ENCODE data around the gene KCNAB1.
A peak's percentile ranks its signal among the peaks of the same experiment; 100 is the strongest.

Gene KCNAB1

GRCh38 chr3:156140001-156140595, 19.7 kb downstream of the KCNAB1 start:
- DNase-seq: no peak

GRCh38 chr3:156142702-156143101, 22.3 kb downstream of the KCNAB1 start:
- DNase-seq: no peak

DNA sequence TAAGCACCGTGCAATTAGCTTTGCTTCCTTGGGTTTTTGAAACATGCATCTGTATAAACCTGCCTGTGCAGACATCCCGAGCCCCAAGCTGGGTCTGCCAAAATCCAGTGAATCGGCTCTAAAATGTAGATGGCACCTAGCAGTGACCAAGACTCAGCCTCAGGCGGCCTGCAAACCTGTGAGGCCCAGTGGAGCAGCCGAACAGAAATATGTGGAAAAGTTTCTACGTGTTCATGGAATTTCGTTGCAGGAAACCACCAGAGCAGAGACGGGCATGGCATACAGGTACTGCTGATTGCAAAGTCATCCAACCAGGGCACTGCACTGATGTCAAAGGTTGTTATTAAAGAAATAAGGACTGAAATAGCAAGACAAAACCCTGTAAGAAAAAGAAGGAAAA, 22.8 kb downstream of the KCNAB1 start:
- DNase-seq: no peak

- DNase-seq: no peak
Observed at GRCh38 chr3:156144060-156144459, 23.7 kb downstream of the KCNAB1 start.

- no peak for DNase-seq
Observed at GRCh38 chr3:156145866-156146265, 25.5 kb downstream of the KCNAB1 start.

- no peak for DNase-seq
Observed at GRCh38 chr3:156148345-156148945, 28.1 kb downstream of the KCNAB1 start.

GRCh38 chr3:156148946-156149381, 28.6 kb downstream of the KCNAB1 start:
- no peak for DNase-seq

DNA sequence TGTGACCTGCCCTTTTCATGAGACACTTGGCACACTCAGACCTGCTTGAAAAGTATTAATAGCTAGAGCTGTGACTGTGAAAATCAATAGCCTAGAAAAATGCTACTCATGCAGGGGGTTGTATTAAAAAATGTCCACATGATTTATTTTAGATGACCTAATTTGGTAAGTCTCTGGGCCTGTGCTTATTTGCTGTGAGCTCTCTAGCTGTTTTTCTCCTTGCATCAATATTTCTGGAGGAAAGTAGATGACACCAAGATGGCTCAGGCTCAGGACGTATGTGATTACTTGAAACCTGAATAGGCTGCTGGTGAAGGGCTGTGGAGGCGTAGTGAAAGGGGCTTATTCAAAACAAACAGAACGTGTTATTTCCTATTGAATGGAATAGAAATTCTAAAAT, 29.5 kb downstream of the KCNAB1 start:
- no peak for DNase-seq

GRCh38 chr3:156150434-156151066, 30.2 kb downstream of the KCNAB1 start:
- peak; percentile 14 for DNase-seq

GRCh38 chr3:156151824-156152428, 31.5 kb downstream of the KCNAB1 start:
- DNase-seq: no peak

GRCh38 chr3:156158656-156159295, 38.4 kb downstream of the KCNAB1 start:
- no peak for DNase-seq

GRCh38 chr3:156160647-156161046, 40.3 kb downstream of the KCNAB1 start:
- DNase-seq: no peak

- no peak for DNase-seq
Observed at GRCh38 chr3:156161172-156161571, 40.8 kb downstream of the KCNAB1 start.

GRCh38 chr3:156163848-156164247, 43.5 kb downstream of the KCNAB1 start:
- DNase-seq: no peak

DNA sequence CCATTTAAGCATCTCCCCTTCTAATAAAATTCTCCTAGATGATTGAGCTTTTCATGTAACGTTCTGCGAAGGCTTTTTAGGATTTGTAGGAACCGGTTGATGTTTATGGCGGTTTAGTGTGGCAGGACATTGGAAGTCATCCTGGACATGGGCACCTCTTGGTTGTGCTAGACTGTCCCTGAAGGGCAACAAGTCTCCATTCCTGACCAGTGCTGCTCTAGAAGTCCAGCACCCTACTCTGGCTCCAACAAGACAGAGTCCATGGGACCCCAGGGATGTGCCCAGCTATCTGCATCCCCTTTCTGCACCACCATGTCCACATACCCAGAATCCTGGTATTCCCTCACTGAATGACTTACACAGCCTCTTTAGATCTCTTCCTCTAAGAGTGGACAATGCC, 46.4 kb downstream of the KCNAB1 start:
- no peak for DNase-seq

GRCh38 chr3:156170571-156170970, 50.2 kb downstream of the KCNAB1 start:
- DNase-seq: no peak

DNA sequence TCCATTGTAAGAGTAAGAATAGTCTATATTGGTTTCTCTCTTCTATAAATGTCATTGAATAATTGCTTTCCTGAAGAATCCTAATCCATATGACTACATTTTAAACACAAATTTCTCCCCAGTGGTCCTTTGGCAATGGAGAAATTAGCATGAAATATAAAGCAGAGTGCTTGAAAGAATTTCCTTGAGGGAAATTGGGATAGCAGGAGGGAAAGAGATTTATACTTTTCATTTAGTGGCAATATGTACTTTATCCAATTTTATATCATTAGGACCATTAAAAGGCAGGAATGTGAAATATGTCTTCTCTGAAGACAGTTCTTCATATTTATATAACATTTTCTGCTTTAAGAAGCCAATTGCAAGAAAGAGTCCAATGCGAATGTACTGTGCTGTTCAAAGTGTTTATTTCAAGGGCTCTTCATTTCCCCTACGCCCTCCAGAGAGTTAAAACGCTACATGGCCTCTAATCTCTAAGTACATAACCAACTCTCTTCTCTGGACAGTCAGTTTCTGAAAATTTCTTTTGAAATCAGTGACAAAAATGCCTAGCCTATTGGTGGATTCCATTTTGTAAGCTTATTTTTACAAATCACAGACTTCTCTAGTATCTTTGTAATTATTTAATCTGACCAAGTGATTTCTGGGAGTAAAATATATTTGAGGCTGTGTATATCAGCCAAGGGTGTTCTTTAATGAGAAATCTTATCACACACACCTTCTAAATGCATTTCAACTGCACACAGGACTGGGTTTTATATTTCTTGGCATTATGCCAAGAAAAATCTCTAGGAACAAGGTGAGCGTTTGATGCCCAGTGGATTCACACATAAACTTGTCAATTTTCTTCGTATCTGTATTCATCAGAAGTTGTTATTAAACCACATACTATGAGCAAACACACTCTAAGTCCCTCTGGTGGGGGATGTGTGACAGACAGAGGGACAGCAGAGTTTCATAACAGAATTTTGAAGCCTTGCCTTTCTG, 51.2 kb downstream of the KCNAB1 start:
- no peak for DNase-seq

DNA sequence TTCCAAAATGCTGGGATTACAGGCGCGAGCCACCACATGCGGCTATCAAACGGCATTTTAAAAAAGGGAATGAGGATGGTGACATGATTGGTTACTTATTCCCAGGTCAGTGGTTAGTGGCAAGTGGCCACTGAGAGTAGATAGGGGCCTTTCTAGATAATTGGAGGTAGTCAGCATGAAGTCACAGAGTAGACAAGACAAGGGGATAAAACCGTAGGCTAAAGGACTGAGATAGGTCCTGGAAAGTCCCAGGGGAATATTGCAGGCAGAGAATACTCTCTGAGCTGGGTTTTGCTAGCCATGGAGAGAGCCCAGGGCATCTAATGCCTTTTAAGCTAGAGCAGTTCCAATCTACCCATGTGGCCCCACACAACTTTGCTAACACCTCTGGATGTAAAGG, 52.2 kb downstream of the KCNAB1 start:
- no peak for DNase-seq

DNA sequence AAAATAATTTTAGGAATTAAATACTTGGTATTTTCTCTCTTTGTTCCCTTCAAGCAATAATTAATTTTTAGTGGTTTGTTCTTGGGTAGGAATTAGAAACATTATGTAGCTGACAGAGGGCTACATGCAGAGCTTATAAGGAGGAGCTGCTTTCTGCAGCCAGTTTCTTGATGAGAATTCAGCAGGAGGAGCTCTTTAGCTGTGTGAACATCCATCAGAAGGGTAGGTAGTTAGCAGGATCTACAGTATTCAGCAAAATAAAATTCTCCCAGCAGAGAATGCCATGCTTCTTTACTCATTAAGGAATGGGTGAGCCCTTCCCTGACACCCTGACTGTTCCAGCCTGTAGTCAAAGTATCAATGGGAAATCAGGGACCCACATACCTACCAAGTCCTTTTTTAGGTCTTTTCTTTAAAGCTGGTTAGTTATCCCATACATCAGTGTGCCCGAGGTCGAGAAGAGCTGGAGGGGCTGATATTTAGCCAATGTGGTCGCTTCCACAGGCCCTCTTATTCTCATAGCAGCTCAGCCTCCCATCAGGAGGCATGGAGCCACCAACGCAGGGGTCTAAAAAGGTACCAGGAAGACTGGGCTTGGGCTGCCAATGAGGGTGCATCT, 54.0 kb downstream of the KCNAB1 start:
- DNase-seq: no peak

DNA sequence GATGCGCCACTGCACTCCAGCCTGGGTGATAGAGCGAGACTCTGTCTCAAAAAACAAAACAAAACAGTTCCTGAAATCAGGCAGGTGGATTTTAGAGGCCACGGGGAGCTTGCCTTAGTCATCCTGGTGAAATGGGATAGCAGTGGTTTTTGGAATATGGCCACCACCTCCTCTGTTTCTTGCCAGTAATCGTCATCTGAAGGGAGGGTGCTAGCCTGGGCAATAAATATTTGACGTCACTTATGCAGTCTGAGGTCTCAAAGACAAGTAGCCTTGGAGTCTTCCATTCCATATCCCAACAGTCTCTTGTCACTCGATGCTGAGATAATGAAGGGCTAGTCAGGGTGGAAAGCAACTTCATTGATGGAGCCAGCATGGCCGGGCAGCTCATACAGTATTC, 55.2 kb downstream of the KCNAB1 start:
- no peak for DNase-seq

DNA sequence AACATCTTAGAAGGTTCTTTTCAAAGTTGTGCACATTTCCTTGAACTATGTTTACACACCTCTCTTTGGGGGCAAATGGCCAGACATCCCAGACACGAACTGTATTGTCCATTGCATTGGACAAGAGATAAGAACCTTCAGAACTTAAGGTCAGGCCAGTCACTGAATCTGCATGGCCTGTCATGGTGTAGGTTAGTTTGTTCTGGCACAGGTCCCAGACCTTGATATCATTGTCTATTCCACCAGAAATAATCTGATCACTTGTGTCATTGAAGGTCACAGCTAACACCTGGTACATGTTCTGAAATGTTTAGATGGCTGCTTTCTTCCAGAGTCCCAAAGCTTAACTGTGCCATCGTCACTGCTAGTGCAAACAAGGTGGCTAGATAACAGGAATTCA, 55.7 kb downstream of the KCNAB1 start:
- no peak for DNase-seq

GRCh38 chr3:156176629-156177210, 56.3 kb downstream of the KCNAB1 start:
- no peak for DNase-seq

Measured in NCI-H1436 treated with DMSO at 0.1 percent for 48 hours (cell line).